GM12892 (cell line): ENCODE measurements around the gene SUN1.

ENCODE experiments used
- POLR2A ChIP-seq: IDR thresholded peaks from 2 replicates; pipeline ENCODE4 v1.6.1; 2011; ENCODE audit warnings: low read depth, low read length, control low read depth
- TAF1 ChIP-seq: IDR thresholded peaks from 2 replicates; pipeline ENCODE4 v1.6.1; 2011; ENCODE audit warnings: low read depth, mild to moderate bottlenecking, control low read depth, low read length, borderline replicate concordance

GRCh38 chr7:891805-892204, 59.5 kb downstream of the SUN1 start:
- no peak for TF ChIP-seq POLR2A
- no peak for TF ChIP-seq TAF1
